GM12873 (cell line): Measurements from ENCODE around the gene CRTAC1.

Experiments used
- TF ChIP-seq, protein P1 (sequence below): IDR thresholded peaks from 2 replicates; pipeline ENCODE4 v1.5.1; 2012; ENCODE audit warnings: low read depth, mild to moderate bottlenecking, moderate library complexity, low read length, control low read depth; ENCODE audit not compliant: insufficient read depth; ENCODE audit errors: missing control alignments

Gene CRTAC1

DNA sequence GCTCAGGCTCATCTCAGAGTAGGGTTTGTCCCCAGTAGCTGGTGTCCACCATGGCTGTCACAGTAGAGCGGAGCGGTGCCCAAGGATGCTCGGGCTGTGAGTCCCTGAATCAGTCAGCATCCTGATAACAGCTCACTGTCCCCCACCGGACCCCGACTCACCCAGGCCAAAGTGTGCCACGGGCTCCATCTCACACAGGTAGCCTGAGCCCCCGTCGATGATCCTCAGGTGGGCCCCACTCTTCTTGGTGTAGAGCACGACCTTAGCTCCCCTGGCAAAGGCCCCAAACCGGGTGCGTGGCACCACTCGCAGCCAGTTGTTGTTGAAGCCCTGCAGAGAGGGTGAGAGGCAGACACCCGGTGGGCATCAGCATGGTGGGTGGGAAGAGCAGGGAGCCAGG, 135.3 kb downstream of the CRTAC1 start:
- TF ChIP-seq, protein P1, sequence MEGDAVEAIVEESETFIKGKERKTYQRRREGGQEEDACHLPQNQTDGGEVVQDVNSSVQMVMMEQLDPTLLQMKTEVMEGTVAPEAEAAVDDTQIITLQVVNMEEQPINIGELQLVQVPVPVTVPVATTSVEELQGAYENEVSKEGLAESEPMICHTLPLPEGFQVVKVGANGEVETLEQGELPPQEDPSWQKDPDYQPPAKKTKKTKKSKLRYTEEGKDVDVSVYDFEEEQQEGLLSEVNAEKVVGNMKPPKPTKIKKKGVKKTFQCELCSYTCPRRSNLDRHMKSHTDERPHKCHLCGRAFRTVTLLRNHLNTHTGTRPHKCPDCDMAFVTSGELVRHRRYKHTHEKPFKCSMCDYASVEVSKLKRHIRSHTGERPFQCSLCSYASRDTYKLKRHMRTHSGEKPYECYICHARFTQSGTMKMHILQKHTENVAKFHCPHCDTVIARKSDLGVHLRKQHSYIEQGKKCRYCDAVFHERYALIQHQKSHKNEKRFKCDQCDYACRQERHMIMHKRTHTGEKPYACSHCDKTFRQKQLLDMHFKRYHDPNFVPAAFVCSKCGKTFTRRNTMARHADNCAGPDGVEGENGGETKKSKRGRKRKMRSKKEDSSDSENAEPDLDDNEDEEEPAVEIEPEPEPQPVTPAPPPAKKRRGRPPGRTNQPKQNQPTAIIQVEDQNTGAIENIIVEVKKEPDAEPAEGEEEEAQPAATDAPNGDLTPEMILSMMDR, result no peak

DNA sequence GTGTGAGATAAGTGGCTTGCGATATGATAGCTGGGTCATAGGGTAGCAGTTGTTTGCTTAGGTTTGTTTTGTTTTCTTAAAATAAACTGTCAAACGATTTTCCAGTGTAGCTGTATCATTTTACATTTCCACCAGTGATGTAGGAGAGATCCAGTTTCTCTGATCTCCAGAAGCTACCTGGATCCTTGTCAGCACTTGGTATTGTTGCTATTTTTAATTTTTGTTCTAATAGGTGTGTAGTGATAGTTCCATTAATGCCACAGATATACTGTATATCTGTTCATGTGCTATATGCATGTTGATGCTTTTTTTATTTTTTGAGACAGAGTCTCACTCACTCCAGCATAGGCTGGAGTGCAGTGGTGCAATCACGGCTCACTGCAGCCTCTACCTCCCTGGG, 136.3 kb downstream of the CRTAC1 start:
- TF ChIP-seq, protein P1, result no peak

DNA sequence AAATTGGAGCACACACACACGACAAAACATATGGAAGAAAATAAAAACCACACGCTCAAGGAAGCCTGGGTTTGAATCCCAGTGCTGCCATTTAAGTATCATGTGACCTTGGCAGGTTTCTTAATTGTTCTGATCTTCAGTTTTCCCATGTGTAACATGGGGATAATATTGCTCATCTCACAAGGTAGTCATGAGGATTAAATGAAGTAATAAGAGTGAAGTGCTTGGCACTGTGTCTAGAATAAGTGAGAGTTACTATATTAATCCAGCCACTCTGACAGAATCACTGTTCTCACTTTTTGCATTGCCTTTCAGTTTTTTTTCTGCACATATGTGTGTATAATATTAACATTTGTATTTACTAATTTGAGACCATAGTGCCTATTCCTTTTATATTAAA, 137.5 kb downstream of the CRTAC1 start:
- TF ChIP-seq, protein P1, result no peak

DNA sequence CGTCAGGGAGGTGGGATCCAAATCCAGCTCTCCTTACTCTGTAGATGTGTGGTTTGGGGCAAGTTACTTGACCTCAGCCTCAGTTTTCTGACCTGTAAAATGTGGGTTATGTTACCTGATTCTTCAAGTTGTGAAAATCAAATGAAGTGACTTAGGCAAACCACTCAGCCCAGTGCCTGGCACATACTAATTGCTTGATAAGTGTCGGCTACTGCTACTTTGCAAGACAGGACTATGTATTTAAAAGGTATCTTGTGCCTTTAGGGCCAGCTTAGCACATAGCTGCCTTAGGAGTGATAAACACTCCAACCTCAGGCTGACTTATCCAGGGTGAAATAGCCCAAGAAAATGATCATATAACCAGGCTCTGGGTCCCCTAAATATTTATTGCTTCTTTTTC, 137.9 kb downstream of the CRTAC1 start:
- TF ChIP-seq, protein P1, result no peak

DNA sequence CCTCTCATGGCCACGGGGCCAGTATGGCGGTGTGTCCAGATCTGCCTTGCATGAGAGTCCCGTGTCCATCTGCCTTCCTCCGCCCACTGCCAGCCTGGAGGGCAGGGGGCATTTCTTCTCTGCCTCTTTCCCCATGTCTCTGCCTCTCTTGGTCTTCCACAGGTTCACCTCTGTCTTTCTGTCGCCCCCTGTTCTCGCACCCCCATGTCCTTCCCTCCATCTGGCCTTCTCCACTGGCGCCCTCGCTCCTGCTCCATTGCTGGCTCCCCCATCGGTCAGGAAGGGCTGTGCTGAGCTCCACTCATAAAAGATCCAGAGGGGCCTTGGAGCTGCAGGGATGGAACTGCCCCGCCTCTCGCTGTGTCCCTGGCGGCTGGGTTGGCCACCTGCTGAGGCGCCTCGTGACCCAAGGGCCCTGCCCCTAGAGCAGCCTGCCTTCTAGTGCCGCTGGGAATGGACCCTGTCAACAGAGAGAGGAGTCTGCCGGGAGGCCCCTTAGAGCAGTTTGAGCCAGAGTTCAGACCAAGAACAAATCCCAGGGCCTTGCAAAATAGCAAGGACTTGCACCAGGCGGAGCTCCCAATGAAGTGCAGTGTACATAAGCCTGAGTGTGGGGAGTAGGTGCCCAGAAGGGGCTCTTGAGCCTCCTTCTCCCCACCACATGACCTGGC, 138.8 kb downstream of the CRTAC1 start:
- TF ChIP-seq, protein P1, result no peak

DNA sequence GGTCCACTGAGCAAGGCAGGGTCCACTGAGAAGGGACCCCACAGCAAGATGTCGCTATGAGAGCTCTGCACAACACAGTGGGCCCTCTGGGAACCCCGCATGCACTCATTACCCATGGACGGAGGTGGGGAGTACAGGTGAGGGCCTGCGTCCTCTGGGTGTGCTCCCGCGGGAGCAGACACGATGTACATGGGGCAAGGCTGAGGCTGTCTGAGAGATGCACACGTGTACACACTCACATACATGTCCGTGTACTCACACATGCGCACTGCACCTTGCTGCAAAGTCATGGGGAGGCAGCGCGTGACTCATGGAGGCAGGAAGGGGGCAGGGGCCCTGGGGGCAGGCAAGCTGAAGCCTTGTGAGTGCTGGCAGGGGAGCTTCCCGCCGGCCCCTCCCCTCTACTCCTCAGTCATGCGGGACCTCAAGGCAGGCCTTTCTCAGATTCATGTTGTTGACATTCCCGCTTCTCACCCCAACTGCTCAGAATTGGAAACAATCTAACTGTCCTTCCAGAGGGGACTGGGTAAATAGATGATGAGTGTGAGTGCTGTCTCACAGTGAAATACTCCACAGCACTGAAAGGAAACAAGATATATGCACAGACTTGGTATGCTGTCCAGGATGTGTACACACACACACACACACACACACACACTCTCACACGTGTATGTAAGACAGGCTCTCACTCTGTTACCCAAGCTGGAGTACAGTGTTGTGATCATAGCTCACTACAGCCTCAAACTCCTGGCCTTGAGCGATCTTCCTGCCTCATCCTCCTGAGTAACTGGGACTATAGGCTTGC, 140.8 kb downstream of the CRTAC1 start:
- TF ChIP-seq, protein P1, result no peak

DNA sequence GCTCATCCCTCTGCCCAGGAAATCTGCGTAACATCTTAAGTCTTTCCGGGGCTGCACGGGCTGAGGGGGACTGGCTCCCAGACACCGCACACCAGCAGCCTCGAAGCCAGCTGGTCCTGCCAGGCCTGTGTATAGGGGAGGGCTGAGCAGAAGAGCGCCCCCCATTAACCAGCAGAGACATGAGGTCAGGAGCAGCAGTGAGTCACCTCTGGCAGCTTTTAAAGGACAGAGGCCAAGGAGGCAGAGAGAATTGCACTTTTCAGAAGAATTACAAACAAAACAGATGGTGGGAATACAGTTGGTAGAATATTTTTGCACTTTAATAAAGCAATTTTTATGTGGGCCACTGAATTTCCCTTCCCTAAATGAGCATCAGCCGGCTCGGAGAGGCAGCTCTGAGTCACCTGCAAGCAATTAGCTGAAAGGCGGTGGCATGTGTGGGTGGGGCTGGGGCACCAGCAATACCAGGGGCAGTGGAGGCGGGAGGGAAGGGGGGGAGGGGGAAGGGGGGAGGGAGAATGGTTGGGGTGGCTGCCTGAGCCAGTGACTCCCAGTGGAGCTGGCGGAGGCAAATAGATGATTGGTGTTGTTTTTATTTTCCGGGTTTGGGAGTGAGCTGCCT, 141.7 kb downstream of the CRTAC1 start:
- TF ChIP-seq, protein P1, result no peak
